AG04449 (cell line): ENCODE results near the gene EIF4A2.
A peak's percentile ranks its signal among the peaks of the same experiment; 100 is the strongest.

Source experiments
- CTCF ChIA-PET: fragments of 350-600 bp; formaldehyde crosslinking; extraction: SDS; loops from one replicate; lab custom pipeline; 2021; ENCODE audit warnings: antibody characterized with exemption; lab: Yijun Ruan, JAX
- POLR2A ChIA-PET: fragments of 400-600, 350-600 bp; formaldehyde crosslinking; extraction: SDS; loops from one replicate; lab custom pipeline; 2020; ENCODE audit warnings: antibody characterized with exemption, inconsistent platforms; lab: Yijun Ruan, JAX
- DNase-seq: peaks from one replicate; pipeline ENCODE4 v3.0.0-alpha.2; 2010; ENCODE audit warnings: low read depth, low spot score
- H3K4me3 ChIP-seq: 2 replicates; pipeline ENCODE4 v1.5.1; 2011; ENCODE audit warnings: low read depth, mild to moderate bottlenecking, control low read depth, low read length
- TF ChIP-seq, protein P1 (sequence below): IDR thresholded peaks from one replicate; pipeline ENCODE4 v1.5.1; 2011; ENCODE audit warnings: mild to moderate bottlenecking, moderate library complexity, low read length, control low read depth, inconsistent platforms; ENCODE audit not compliant: insufficient read depth; ENCODE audit errors: missing control alignments

Gene EIF4A2

DNA sequence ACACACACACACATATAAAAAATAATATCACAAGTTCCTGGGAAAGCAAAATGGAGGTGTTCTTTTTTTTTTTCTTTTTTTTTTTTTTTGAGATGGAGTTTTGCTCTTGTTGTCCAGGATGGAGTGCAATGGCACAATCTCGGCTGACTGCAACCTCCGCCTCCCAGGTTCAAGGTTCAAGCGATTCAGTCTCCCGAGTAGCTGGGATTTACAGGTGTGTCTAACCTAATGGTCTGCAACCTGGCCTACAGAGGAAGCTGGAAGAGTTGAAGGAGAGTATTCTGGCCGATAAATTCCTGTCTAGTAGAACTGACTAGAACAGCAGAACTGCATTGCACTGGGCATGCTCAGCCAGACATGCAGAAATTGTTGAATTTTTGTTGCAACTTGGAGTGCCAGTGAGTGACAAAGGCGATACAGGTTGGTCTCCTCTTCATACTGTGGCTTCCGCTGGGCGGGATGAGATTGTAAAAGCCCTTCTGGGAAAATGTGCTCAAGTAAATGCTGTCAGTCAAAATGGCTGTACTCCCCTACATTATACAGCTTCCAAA is 22.4 kb upstream of the EIF4A2 start:
- no peak for DNase-seq
- TF ChIP-seq, protein P1, sequence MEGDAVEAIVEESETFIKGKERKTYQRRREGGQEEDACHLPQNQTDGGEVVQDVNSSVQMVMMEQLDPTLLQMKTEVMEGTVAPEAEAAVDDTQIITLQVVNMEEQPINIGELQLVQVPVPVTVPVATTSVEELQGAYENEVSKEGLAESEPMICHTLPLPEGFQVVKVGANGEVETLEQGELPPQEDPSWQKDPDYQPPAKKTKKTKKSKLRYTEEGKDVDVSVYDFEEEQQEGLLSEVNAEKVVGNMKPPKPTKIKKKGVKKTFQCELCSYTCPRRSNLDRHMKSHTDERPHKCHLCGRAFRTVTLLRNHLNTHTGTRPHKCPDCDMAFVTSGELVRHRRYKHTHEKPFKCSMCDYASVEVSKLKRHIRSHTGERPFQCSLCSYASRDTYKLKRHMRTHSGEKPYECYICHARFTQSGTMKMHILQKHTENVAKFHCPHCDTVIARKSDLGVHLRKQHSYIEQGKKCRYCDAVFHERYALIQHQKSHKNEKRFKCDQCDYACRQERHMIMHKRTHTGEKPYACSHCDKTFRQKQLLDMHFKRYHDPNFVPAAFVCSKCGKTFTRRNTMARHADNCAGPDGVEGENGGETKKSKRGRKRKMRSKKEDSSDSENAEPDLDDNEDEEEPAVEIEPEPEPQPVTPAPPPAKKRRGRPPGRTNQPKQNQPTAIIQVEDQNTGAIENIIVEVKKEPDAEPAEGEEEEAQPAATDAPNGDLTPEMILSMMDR: no peak
- POLR2A ChIA-PET: no interaction called here
- no peak overlapping the region for H3K4me3 ChIP-seq
- CTCF ChIA-PET: no interaction called here

DNA sequence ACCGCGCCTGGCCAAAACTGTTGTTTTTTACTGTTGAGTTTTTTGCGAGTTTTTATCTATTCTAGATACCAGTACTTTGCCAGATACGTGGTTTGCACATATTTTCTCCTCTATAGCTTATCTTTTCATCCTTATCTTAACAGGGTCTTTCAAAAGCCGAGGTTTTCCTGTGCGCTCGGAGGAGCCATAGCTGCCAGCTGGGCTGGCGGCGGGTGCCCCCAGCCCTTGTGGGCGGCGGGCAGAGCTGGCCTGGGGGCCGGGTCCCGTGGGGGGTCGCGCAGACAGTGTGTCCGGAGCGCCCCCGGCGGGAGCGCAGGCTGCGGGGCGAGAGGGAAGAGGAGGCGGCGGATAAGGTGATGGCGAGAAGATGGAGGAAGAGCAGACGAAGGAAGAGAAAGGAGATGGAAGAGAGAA is 11.1 kb upstream of the EIF4A2 start:
- DNase-seq: no peak
- TF ChIP-seq, protein P1: no peak
- ChIA-PET CTCF (interaction anchor here (0.7 to 1.7 kb wide), 6 partner anchors 10 to 829 kb away, joined by 3 to 6 read pairs (median 4); partner anchors contain the start of gene EIF4A2), POLR2A (interaction anchor here (6.8 kb wide), 1 partner anchor 11 kb away, joined by 73 read pairs; the partner anchor contains the start of gene EIF4A2)
- H3K4me3 ChIP-seq: peak overlapping the region; percentile 44

DNA sequence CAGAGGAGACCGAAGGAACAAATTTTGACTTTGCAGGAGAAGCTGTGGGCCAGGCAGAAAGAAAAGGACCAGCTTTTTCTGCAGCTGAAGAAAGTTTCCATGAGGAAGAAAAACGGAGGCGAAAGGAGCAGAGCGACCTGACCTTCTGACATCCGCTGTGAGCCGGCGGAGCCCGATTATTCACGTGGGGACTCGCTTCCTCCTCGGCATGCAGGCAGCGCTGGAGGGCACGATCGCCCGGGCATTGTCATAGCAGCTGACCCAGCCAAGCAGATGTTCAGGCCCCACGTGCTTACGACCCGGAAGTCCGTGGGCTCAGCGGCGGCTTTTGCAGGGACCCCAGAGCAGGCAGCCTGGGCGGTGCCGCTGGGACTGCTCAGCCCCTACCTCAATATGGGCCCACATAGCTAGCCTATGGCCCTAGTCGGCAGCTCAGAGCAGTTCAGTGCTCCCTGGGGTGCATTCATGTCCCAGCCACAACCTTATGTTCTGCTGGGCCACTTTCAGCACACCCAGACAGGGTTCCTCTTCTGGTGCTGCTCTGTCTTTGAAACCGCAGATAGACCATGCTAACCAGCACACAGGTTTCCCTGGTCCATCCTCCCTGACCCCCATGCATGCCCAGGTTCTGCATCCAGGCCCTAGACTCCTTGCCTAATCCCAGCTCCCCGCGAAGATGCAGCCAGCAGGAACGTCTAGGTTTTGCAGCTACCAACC is 10.5 kb upstream of the EIF4A2 start:
- POLR2A ChIA-PET: interaction anchor here (6.8 kb wide), 1 partner anchor 11 kb away, joined by 73 read pairs; the partner anchor contains the start of gene EIF4A2
- peak overlapping the region; percentile 44 for H3K4me3 ChIP-seq
- CTCF ChIA-PET: interaction anchor here (0.7 to 1.7 kb wide), 6 partner anchors 10 to 829 kb away, joined by 3 to 6 read pairs (median 4); partner anchors contain the start of gene EIF4A2

DNA sequence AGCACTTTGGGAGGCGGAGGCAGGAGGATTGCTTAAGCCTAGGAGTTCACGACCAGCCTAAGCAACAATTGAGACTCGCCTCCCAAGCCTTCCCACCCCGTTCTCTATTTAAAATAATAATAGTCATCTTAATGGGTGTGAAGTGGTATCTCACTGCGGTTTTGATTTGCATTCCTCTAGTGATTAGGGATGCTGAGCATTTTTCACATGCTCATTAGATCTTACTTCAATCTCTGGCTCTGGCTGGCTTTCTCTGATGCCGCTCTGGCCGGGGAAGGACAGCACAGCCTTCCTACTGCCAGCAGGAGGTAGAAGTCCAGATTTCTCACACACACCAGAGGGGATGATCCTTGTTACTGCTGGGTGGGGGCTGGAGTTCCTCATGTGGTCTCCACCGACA is 7.4 kb upstream of the EIF4A2 start:
- POLR2A ChIA-PET: no interaction called here
- no peak for DNase-seq
- TF ChIP-seq, protein P1: no peak
- H3K4me3 ChIP-seq: no peak overlapping the region
- CTCF ChIA-PET: no interaction called here

More for the DNA sequence above, 10.5 kb upstream of the EIF4A2 start:
- TF ChIP-seq, protein P1: no peak
- DNase-seq: no peak

DNA sequence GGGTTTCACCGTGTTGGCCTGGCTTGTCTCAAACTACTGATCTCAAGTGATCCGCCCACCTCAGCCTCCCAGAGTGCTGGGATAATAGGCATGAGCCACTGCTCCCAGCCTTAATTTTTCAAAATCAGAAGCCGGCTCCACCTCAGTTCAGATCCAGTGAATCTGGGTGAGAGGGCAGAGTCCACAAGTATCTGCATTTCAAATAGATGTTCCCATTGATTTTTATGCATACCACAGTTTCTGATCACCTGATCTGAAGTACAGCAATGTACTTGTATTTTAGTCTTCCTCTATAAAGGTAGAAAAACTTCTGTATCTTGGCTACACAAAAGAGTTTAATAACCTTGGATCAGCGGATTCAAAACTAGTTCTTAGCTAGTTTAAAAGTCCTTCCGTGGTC is 4.2 kb upstream of the EIF4A2 start:
- no peak for DNase-seq
- ChIA-PET CTCF (no interaction called here), POLR2A (no interaction called here)
- TF ChIP-seq, protein P1: no peak
- H3K4me3 ChIP-seq: no peak overlapping the region

DNA sequence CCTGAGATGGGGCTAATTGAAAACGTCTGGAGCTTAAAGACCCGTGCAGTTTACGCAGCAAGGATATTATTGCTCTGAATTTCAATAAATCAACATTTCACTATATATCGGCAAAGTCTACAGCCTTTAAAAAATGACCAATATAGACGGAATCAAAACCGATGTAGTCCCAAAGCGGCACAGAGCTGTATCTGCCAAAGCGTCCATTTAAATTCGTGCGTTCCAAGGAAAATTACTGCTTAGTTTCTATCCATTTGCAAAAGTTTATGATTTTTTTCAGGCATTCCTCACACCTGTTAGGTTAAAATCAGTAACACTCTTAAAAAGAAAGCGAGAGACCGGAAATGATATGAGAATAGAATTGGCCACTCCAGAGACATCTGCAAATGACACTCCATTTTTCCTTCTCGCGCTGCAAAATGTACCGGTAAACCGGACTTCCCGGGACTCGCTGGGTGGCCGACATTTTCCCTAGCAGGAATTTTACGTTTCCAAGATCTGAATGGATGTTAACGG is 777 bp upstream of the EIF4A2 start:
- CTCF ChIA-PET: interaction anchor here (1.5 to 4.6 kb wide), 2 partner anchors 10 to 167 kb away, joined by 6 to 49 read pairs; no protein-coding TSS in a partner anchor
- TF ChIP-seq, protein P1: no peak
- DNase-seq: no peak
- POLR2A ChIA-PET: interaction anchor here (0.6 to 3.8 kb wide), 22 partner anchors 9 to 845 kb away, joined by 3 to 73 read pairs (median 6); partner anchors contain the start of genes AHSG, DNAJB11 and TRA2B
- H3K4me3 ChIP-seq: peak overlapping the region; percentile 98
